MM.1S (cell line): ENCODE data around the gene NOX5.

Experiments
- DNase-seq: peaks from one replicate; pipeline ENCODE4 v3.0.0-alpha.2; 2015
- H2AFZ ChIP-seq: fragments of 300-600 bp; sonication (generic); 2 replicates; pipeline ENCODE4 v1.6.0; 2016; ENCODE audit warnings: antibody characterized with exemption, low read length
- H3F3A ChIP-seq: fragments of 300-600 bp; sonication (generic); 2 replicates; pipeline ENCODE4 v1.6.1; 2016; ENCODE audit warnings: mild to moderate bottlenecking, antibody characterized with exemption, low read length, moderate library complexity, mixed read lengths; ENCODE audit not compliant: insufficient read depth
- H3K27ac ChIP-seq: fragments of 300-600 bp; sonication (generic); 2 replicates; pipeline ENCODE4 v1.5.1; 2016; ENCODE audit warnings: mild to moderate bottlenecking, low read length
- H3K27me3 ChIP-seq: fragments of 300-600 bp; sonication (generic); replicated peaks from 2 replicates; pipeline ENCODE4 v1.6.0; 2016; ENCODE audit warnings: low read length; ENCODE audit not compliant: insufficient read depth
- H3K36me3 ChIP-seq: fragments of 300-600 bp; sonication (generic); replicated peaks from 2 replicates; pipeline ENCODE4 v1.6.1; 2016; ENCODE audit warnings: mild to moderate bottlenecking, low read length, mixed read lengths; ENCODE audit not compliant: insufficient read depth
- H3K4me1 ChIP-seq: fragments of 300-600 bp; sonication (generic); 2 replicates; pipeline ENCODE4 v1.6.1; 2016; ENCODE audit warnings: low read length, mixed read lengths
- H3K4me2 ChIP-seq: fragments of 300-600 bp; sonication (generic); 2 replicates; pipeline ENCODE4 v1.6.0; 2016; ENCODE audit warnings: low read depth, low read length
- H3K4me3 ChIP-seq: fragments of 300-600 bp; sonication (generic); 2 replicates; pipeline ENCODE4 v1.5.1; 2016; ENCODE audit warnings: low read length, mixed read lengths
- H3K79me2 ChIP-seq: fragments of 300-600 bp; sonication (generic); 2 replicates; pipeline ENCODE4 v1.6.1; 2016; ENCODE audit warnings: mixed run types, low read length, mixed read lengths
- H3K9ac ChIP-seq: fragments of 300-600 bp; sonication (generic); 2 replicates; pipeline ENCODE4 v1.6.1; 2016; ENCODE audit warnings: low read length, mixed read lengths
- H3K9me2 ChIP-seq: fragments of 300-600 bp; sonication (generic); replicated peaks from 2 replicates; pipeline ENCODE4 v1.6.1; 2016; ENCODE audit warnings: mild to moderate bottlenecking, low read length, mixed read lengths; ENCODE audit not compliant: insufficient read depth
- H3K9me3 ChIP-seq: fragments of 300-600 bp; sonication (generic); replicated peaks from 2 replicates; pipeline ENCODE4 v1.6.1; 2016; ENCODE audit warnings: mild to moderate bottlenecking, low read length, mixed read lengths; ENCODE audit not compliant: insufficient read depth
- H4K20me1 ChIP-seq: fragments of 300-600 bp; sonication (generic); 2 replicates; pipeline ENCODE4 v1.6.1; 2016; ENCODE audit warnings: mild to moderate bottlenecking, low read length, moderate library complexity, mixed read lengths; ENCODE audit not compliant: insufficient read depth
- CTCF ChIP-seq: fragments of 300-600 bp; sonication (generic); IDR thresholded peaks from 2 replicates; pipeline ENCODE4 v1.5.1; 2016; ENCODE audit warnings: antibody characterized with exemption, low read length, mixed read lengths
- EZH2 ChIP-seq: fragments of 300-600 bp; sonication (generic); optimal IDR thresholded peaks from 2 replicates; pipeline ENCODE3; 2017; ENCODE audit warnings: low read depth, mild to moderate bottlenecking, antibody characterized with exemption, low read length, mixed read lengths
- EZH2phosphoT487 ChIP-seq: fragments of 300-600 bp; sonication (generic); IDR thresholded peaks from 2 replicates; pipeline ENCODE4 v1.6.1; 2018; ENCODE audit warnings: antibody characterized with exemption, low read length

Gene NOX5

GRCh38 chr15:69014454-69014853 lies at the start of gene NOX5:
Gene NOX5 (plus strand): TSS chr15:69014695. CDS start chr15:69014736, 41 bp downstream.
- no peaks in the 10 kb centered on the region for H3K79me2 ChIP-seq
- H3F3A ChIP-seq = no peaks in the 10 kb centered on the region
- no peak within 1 kb of the TSS for H3K4me3 ChIP-seq
- no peaks in the 10 kb centered on the region for H3K4me1 ChIP-seq
- H3K9me3 ChIP-seq = no peaks in the 10 kb centered on the region
- H3K27me3 ChIP-seq = no peaks in the 10 kb centered on the region
- H3K9ac ChIP-seq = no peak within 1 kb of the TSS
- H3K36me3 ChIP-seq = no peaks in the 10 kb centered on the region
- H3K9me2 ChIP-seq = no peaks in the 10 kb centered on the region
- H2AFZ ChIP-seq = no peak within 1 kb of the TSS
- H3K27ac ChIP-seq = no peak within 1 kb of the TSS
- no peak for DNase-seq
- no peak for TF ChIP-seq CTCF
- TF ChIP-seq EZH2phosphoT487 = no peak
- TF ChIP-seq EZH2 = no peak
- no peak within 1 kb of the TSS for H3K4me2 ChIP-seq
- no peaks in the 10 kb centered on the region for H4K20me1 ChIP-seq

GRCh38 chr15:68966996-68967395 lies 47.5 kb upstream of the NOX5 start:
- Histone ChIP-seq H3K4me1 (no peaks in the 10 kb centered on the region), H3F3A (no peaks in the 10 kb centered on the region), H3K4me2 (no peak overlapping the region), H4K20me1 (no peaks in the 10 kb centered on the region), H3K27ac (no peak overlapping the region), H3K27me3 (no peaks in the 10 kb centered on the region), H2AFZ (no peak overlapping the region), H3K9me3 (no peaks in the 10 kb centered on the region), H3K9ac (no peak overlapping the region), H3K9me2 (no peaks in the 10 kb centered on the region; the same call in 1 of the 2 replicates), H3K4me3 (no peak overlapping the region), H3K36me3 (no peaks in the 10 kb centered on the region), H3K79me2 (no peaks in the 10 kb centered on the region)
- no peak for DNase-seq
- no peak for TF ChIP-seq EZH2
- TF ChIP-seq EZH2phosphoT487 = no peak
- TF ChIP-seq CTCF = no peak

- Histone ChIP-seq H3K27me3 (no peaks in the 10 kb centered on the region), H3K36me3 (no peaks in the 10 kb centered on the region), H3K79me2 (no peaks in the 10 kb centered on the region), H3K4me2 (no peak overlapping the region), H3K9ac (no peak overlapping the region), H3K27ac (no peak overlapping the region), H3F3A (no peaks in the 10 kb centered on the region), H4K20me1 (no peaks in the 10 kb centered on the region), H3K4me3 (no peak overlapping the region), H2AFZ (no peak overlapping the region), H3K9me2 (no peaks in the 10 kb centered on the region), H3K9me3 (no peaks in the 10 kb centered on the region), H3K4me1 (no peaks in the 10 kb centered on the region)
- TF ChIP-seq EZH2 (no peak), EZH2phosphoT487 (no peak), CTCF (no peak)
- DNase-seq = no peak
Measured at GRCh38 chr15:68967948-68968347, 46.5 kb upstream of the NOX5 start.
